RWPE2 (cell line): ENCODE measurements around the gene ADIG.

ENCODE experiments used
- ATAC-seq: fragments of 200-7000 bp; cut with Tn5 transposase; 3 replicates; pipeline ENCODE4 v1.9.1; 2021; ENCODE audit warnings: low read depth
- DNase-seq: peaks from one replicate; pipeline ENCODE4 v3.0.0-alpha.2; 2020; ENCODE audit warnings: low spot score
- H3K27ac ChIP-seq: fragments of 450-650 bp; 2 replicates; pipeline ENCODE4 v1.5.1; 2017; ENCODE audit warnings: mild to moderate bottlenecking; ENCODE audit not compliant: poor library complexity, severe bottlenecking
- H3K27me3 ChIP-seq: fragments of 250-450 bp; sonication (Bioruptor Pico); 2 replicates; pipeline ENCODE4 v1.5.1; 2021; ENCODE audit warnings: mild to moderate bottlenecking, moderate library complexity; ENCODE audit not compliant: insufficient read depth, poor library complexity, severe bottlenecking
- H3K36me3 ChIP-seq: fragments of 250-450 bp; sonication (Bioruptor Pico); 2 replicates; pipeline ENCODE4 v1.5.1; 2020; ENCODE audit warnings: low read depth, mild to moderate bottlenecking, moderate library complexity
- H3K4me1 ChIP-seq: fragments of 250-450 bp; sonication (Bioruptor Pico); 2 replicates; pipeline ENCODE4 v1.5.1; 2021; ENCODE audit warnings: mild to moderate bottlenecking, moderate library complexity; ENCODE audit not compliant: insufficient read depth, poor library complexity, severe bottlenecking
- H3K4me3 ChIP-seq: fragments of 250-450 bp; sonication (Bioruptor Pico); 2 replicates; pipeline ENCODE4 v1.5.1; 2021; ENCODE audit warnings: mild to moderate bottlenecking, moderate library complexity; ENCODE audit not compliant: severe bottlenecking
- H3K9me3 ChIP-seq: fragments of 250-450 bp; sonication (Bioruptor Pico); 2 replicates; pipeline ENCODE4 v1.5.1; 2021; ENCODE audit warnings: mild to moderate bottlenecking, moderate library complexity; ENCODE audit not compliant: severe bottlenecking
- TF ChIP-seq, protein P1 (sequence below): fragments of 450-650 bp; IDR thresholded peaks from one replicate; pipeline ENCODE4 v1.5.1; 2017; ENCODE audit warnings: mild to moderate bottlenecking, moderate library complexity; ENCODE audit not compliant: poor library complexity, severe bottlenecking

The ADIG gene

DNA sequence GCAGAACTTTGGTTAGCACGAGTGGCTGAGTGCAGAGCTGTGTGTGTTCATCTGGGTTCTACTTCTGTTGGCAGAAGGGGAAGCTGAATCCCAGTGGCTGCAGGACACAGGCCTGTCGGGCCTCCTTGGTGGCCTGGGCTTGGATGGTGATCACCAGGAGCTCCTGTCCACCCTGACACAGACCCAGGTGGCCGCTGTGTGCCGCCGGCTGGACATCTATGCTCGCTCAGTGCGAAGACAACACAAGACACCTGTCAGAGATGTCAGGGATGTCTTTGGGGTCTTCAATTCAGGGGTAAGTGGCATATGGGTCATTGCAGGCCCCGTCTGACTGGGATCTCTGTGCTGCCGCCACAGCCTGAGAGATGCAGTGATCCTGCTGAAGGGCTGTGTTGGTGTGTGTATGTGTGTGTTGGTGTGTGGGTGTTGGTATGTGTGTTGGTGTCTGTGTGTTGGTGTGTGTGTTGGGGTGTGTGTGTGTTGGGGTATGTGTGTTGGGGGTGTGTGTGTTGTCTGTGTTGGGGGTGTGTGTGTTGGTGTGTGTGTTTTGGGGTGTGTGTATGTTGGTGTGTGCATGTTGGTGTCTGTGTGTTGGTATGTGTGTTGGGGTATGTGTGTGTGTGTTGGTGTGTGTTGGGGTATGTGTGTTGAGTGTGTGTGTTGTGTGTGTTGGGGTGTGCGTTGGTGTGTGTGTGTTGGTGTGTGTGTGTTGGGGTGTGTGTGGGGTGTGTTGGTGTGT lies 46.1 kb downstream of the ADIG start:
- DNase-seq = no peak
- no peak for ATAC-seq
- no peaks in the 10 kb centered on the region for H3K27me3 ChIP-seq
- no peak overlapping the region for H3K27ac ChIP-seq
- H3K9me3 ChIP-seq = no peaks in the 10 kb centered on the region
- TF ChIP-seq, protein P1, sequence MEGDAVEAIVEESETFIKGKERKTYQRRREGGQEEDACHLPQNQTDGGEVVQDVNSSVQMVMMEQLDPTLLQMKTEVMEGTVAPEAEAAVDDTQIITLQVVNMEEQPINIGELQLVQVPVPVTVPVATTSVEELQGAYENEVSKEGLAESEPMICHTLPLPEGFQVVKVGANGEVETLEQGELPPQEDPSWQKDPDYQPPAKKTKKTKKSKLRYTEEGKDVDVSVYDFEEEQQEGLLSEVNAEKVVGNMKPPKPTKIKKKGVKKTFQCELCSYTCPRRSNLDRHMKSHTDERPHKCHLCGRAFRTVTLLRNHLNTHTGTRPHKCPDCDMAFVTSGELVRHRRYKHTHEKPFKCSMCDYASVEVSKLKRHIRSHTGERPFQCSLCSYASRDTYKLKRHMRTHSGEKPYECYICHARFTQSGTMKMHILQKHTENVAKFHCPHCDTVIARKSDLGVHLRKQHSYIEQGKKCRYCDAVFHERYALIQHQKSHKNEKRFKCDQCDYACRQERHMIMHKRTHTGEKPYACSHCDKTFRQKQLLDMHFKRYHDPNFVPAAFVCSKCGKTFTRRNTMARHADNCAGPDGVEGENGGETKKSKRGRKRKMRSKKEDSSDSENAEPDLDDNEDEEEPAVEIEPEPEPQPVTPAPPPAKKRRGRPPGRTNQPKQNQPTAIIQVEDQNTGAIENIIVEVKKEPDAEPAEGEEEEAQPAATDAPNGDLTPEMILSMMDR = no peak
- H3K36me3 ChIP-seq = no peaks in the 10 kb centered on the region
- H3K4me1 ChIP-seq = peaks cover 8% of the 10 kb centered on the region
- no peak overlapping the region for H3K4me3 ChIP-seq

DNA sequence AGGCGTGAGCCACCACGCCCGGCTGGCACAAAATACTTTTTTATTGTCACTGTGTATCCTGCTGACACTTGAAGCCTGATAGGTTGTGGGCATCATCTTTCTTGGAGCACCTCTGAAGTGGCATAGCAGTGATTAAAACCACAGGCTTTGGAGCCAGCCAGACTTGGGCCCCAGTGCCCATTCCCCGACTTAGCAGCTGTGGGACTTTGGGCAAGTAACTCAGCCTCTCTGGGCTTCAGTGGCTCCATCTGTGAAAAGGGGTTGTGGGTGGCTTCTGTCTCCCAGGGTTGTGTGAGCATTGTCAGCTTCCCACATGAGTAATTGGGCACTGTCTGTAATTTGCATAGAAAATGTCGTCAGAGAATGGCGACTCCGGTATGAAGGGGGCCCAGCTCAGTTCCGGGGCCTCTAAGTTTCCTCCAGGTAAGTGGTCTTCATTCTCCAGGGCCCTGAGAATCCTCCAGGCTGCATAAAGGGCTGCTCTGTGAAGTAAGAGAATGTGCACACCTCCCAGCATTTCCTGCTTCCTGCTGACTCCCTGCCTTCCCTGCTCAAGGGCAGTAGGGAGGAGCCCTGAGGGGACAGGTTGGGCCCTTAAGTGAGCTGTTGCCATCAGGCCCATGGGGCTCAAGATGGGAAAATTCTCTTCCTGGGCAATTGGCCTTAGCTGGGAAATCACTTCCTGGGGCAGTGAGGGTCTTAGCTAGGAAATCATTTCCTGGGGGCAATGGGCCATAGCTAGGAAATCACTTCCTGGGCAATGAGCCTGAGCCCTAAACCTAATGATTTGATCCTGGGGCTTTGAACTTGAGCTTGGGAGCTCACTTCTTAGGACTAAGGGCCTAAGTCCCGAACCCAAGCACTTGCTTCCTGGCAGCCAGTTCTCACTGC lies 47.8 kb downstream of the ADIG start:
- DNase-seq (no peak), ATAC-seq (peak; percentile 32; the same call in 2 of the 3 replicates)
- H3K27ac ChIP-seq = no peak overlapping the region
- no peak overlapping the region for H3K4me3 ChIP-seq
- no peaks in the 10 kb centered on the region for H3K36me3 ChIP-seq
- H3K4me1 ChIP-seq = peaks cover 8% of the 10 kb centered on the region
- H3K9me3 ChIP-seq = no peaks in the 10 kb centered on the region
- TF ChIP-seq, protein P1 = no peak
- no peaks in the 10 kb centered on the region for H3K27me3 ChIP-seq

DNA sequence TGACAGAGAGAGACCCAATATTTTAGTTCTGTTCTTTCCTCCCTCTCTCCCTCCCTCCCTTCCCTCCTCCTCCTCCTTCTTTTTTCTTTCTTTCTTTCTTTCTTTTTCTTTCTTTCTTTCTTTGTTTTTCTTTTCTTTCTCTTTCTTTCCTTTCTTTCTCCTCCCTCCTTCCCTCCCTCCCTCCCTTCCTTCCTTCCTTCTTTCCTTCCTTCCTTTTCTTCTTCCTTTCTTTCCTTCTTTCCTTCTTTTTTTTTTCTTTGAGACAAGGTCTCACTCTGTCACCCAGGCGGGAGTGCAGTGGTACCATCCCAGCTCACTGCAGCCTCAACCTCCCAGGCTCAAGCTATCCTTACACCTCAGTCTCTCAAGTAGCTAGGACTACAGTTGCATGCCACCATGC lies 49.0 kb downstream of the ADIG start:
- H3K27me3 ChIP-seq = no peaks in the 10 kb centered on the region
- TF ChIP-seq, protein P1 = no peak
- no peak overlapping the region for H3K27ac ChIP-seq

DNA sequence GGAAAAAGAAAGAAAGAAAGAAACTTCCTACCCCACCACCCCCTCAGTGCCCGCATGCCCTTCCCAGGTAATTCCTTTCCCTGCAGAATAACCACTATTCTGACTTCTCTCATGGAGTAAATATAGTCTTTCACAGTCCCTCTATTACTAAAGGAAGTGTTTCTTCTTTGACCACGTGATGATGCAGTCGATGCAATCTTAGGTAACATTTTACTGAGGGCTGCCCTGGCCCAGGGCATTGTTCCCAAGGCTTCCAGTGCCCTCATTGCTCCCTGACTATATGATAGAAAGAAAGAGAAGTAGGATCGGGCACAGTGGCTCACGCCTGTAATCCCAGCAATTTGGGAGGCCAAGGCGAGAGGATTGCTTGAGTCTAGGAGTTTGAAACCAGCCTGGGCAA lies 49.7 kb downstream of the ADIG start:
- H3K9me3 ChIP-seq = no peaks in the 10 kb centered on the region
- H3K4me1 ChIP-seq = peaks cover 8% of the 10 kb centered on the region
- H3K4me3 ChIP-seq = no peak overlapping the region
- TF ChIP-seq, protein P1 = no peak
- ATAC-seq (peak; percentile 9; the same call in 1 of the 3 replicates), DNase-seq (no peak)
- no peaks in the 10 kb centered on the region for H3K27me3 ChIP-seq
- H3K36me3 ChIP-seq = no peaks in the 10 kb centered on the region
- H3K27ac ChIP-seq = no peak overlapping the region

More for the DNA sequence above, 49.0 kb downstream of the ADIG start:
- Histone ChIP-seq H3K9me3 (no peaks in the 10 kb centered on the region), H3K4me1 (peaks cover 8% of the 10 kb centered on the region), H3K4me3 (no peak overlapping the region), H3K36me3 (no peaks in the 10 kb centered on the region)
- DNase-seq (no peak), ATAC-seq (no peak)
